OCI-LY1 (cell line): ENCODE measurements around the gene MCTP1.
"Not testable (repeated sequence)": the region's sequence is repeated elsewhere in the genome, so short reads cannot be mapped to it uniquely, and the experiment has no call there.

Experiments used
- H2AFZ ChIP-seq: fragments of 200-600 bp; sonication (generic), shearing (Covaris generic); 2 replicates; pipeline ENCODE4 v1.6.0; 2014; ENCODE audit warnings: antibody characterized with exemption, mild to moderate bottlenecking, low read length
- H3F3A ChIP-seq: fragments of 200-600 bp; sonication (generic), shearing (Covaris generic); 2 replicates; pipeline ENCODE4 v1.6.0; 2014; ENCODE audit warnings: mild to moderate bottlenecking, antibody characterized with exemption, low read length, moderate library complexity; ENCODE audit not compliant: insufficient read depth
- H3K27ac ChIP-seq: fragments of 200-600 bp; sonication (generic); 2 replicates; pipeline ENCODE4 v1.5.1; 2014; ENCODE audit warnings: low read length, mixed run types, mild to moderate bottlenecking, low read depth; ENCODE audit not compliant: poor library complexity, severe bottlenecking
- H3K27me3 ChIP-seq: fragments of 200-600 bp; sonication (generic); 2 replicates; pipeline ENCODE4 v1.6.0; 2014; ENCODE audit warnings: antibody characterized with exemption, mild to moderate bottlenecking, low read length, moderate library complexity; ENCODE audit not compliant: insufficient read depth
- H3K36me3 ChIP-seq: fragments of 200-600 bp; sonication (generic); 2 replicates; pipeline ENCODE4 v1.6.1; 2014; ENCODE audit warnings: mild to moderate bottlenecking, antibody characterized with exemption, low read length, moderate library complexity, mixed read lengths; ENCODE audit not compliant: insufficient read depth
- H3K4me1 ChIP-seq: fragments of 200-600 bp; sonication (generic); 2 replicates; pipeline ENCODE4 v1.5.1; 2014; ENCODE audit warnings: mild to moderate bottlenecking, low read length, moderate library complexity; ENCODE audit not compliant: insufficient read depth, severe bottlenecking
- H3K4me2 ChIP-seq: fragments of 200-600 bp; sonication (generic), shearing (Covaris generic); 2 replicates; pipeline ENCODE4 v1.6.1; 2014; ENCODE audit warnings: low read length
- H3K4me3 ChIP-seq: fragments of 200-600 bp; sonication (generic); 2 replicates; pipeline ENCODE4 v1.5.1; 2014; ENCODE audit warnings: low read length, low read depth, mild to moderate bottlenecking, mixed read lengths; ENCODE audit not compliant: poor library complexity, severe bottlenecking
- H3K79me2 ChIP-seq: fragments of 200-600 bp; shearing (Covaris generic); 2 replicates; pipeline ENCODE4 v1.6.1; 2016; ENCODE audit warnings: mixed run types, low read length, mixed read lengths; ENCODE audit not compliant: insufficient read depth
- H3K9ac ChIP-seq: fragments of 200-600 bp; sonication (generic), shearing (Covaris generic); 2 replicates; pipeline ENCODE4 v1.6.1; 2014; ENCODE audit warnings: mild to moderate bottlenecking, low read length, mixed read lengths
- H3K9me2 ChIP-seq: fragments of 200-600 bp; sonication (generic), shearing (Covaris generic); 2 replicates; pipeline ENCODE4 v1.6.1; 2014; ENCODE audit warnings: low read depth, mild to moderate bottlenecking, low read length, mixed read lengths
- H3K9me3 ChIP-seq: fragments of 200-600 bp; shearing (Covaris generic); 2 replicates; pipeline ENCODE4 v1.6.1; 2014; ENCODE audit warnings: low read length, mixed read lengths
- H4K20me1 ChIP-seq: fragments of 200-600 bp; sonication (generic), shearing (Covaris generic); 2 replicates; pipeline ENCODE4 v1.6.0; 2016; ENCODE audit warnings: mild to moderate bottlenecking, low read length; ENCODE audit not compliant: insufficient read depth
- EZH2 ChIP-seq: fragments of 200-600 bp; sonication (generic), shearing (Covaris generic); IDR thresholded peaks from 2 replicates; pipeline ENCODE4 v1.8.0; 2017; ENCODE audit warnings: borderline replicate concordance, mixed run types, mild to moderate bottlenecking, antibody characterized with exemption, low read length, moderate library complexity, mixed read lengths
- TF ChIP-seq, protein P1 (sequence below): fragments of 200-600 bp; sonication (generic), shearing (Covaris generic); IDR thresholded peaks from 2 replicates; pipeline ENCODE4 v1.5.1; 2017; ENCODE audit warnings: mild to moderate bottlenecking, antibody characterized with exemption, low read length, moderate library complexity, mixed read lengths

MCTP1 gene

GRCh38 chr5:95151694-95152093, 133.2 kb downstream of the MCTP1 start:
- H3K9me2 ChIP-seq: no peaks in the 10 kb centered on the region
- H3K4me1 ChIP-seq: no peaks in the 10 kb centered on the region
- H3K79me2 ChIP-seq: no peaks in the 10 kb centered on the region
- H3K9me3 ChIP-seq: no peaks in the 10 kb centered on the region
- H3K27me3 ChIP-seq: no peaks in the 10 kb centered on the region
- no peak overlapping the region for H2AFZ ChIP-seq
- no peak overlapping the region for H3K4me3 ChIP-seq
- TF ChIP-seq, protein P1, sequence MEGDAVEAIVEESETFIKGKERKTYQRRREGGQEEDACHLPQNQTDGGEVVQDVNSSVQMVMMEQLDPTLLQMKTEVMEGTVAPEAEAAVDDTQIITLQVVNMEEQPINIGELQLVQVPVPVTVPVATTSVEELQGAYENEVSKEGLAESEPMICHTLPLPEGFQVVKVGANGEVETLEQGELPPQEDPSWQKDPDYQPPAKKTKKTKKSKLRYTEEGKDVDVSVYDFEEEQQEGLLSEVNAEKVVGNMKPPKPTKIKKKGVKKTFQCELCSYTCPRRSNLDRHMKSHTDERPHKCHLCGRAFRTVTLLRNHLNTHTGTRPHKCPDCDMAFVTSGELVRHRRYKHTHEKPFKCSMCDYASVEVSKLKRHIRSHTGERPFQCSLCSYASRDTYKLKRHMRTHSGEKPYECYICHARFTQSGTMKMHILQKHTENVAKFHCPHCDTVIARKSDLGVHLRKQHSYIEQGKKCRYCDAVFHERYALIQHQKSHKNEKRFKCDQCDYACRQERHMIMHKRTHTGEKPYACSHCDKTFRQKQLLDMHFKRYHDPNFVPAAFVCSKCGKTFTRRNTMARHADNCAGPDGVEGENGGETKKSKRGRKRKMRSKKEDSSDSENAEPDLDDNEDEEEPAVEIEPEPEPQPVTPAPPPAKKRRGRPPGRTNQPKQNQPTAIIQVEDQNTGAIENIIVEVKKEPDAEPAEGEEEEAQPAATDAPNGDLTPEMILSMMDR: no peak
- TF ChIP-seq EZH2: no peak
- H4K20me1 ChIP-seq: no peaks in the 10 kb centered on the region
- H3F3A ChIP-seq: no peaks in the 10 kb centered on the region
- no peak overlapping the region for H3K4me2 ChIP-seq
- no peaks in the 10 kb centered on the region for H3K36me3 ChIP-seq
- no peak overlapping the region for H3K27ac ChIP-seq
- H3K9ac ChIP-seq: no peak overlapping the region

DNA sequence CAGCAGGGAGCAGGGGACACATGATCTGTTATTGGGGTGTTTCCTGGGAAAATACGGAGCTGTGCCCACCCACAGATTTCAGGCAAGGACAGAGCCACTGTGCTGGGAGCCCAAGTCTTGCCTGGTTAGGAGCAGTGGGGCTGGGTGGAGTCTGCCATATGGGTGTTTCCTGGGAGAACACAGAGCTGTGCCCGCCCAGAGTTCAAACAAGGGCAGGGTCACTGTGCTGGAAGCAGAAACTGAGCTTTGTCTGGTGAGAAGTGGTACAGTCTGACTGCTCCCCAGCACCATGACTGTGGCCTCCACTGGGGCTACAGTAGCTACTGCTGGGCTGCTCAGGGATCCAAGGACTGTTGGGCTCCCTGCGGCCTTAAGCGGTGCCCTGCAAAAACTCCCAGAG, 135.5 kb downstream of the MCTP1 start:
- H3K9ac ChIP-seq: no peak overlapping the region
- H3K27me3 ChIP-seq: no peaks in the 10 kb centered on the region
- no peaks in the 10 kb centered on the region for H3K36me3 ChIP-seq
- H2AFZ ChIP-seq: no peak overlapping the region
- no peak overlapping the region for H3K27ac ChIP-seq
- no peaks in the 10 kb centered on the region for H3K9me3 ChIP-seq
- no peak overlapping the region for H3K4me3 ChIP-seq
- no peak overlapping the region for H3K4me2 ChIP-seq
- no peak for TF ChIP-seq EZH2
- TF ChIP-seq, protein P1: no peak
- no peaks in the 10 kb centered on the region for H3F3A ChIP-seq
- no peaks in the 10 kb centered on the region for H3K79me2 ChIP-seq
- no peaks in the 10 kb centered on the region for H4K20me1 ChIP-seq
- no peaks in the 10 kb centered on the region for H3K9me2 ChIP-seq
- no peaks in the 10 kb centered on the region for H3K4me1 ChIP-seq

- TF ChIP-seq, protein P1: no peak
- TF ChIP-seq EZH2: no peak
- no peaks in the 10 kb centered on the region for H3K9me2 ChIP-seq
- no peak overlapping the region for H3K4me2 ChIP-seq
- no peaks in the 10 kb centered on the region for H3K79me2 ChIP-seq
- no peak overlapping the region for H2AFZ ChIP-seq
- no peaks in the 10 kb centered on the region for H3K36me3 ChIP-seq
- H3K4me1 ChIP-seq: no peaks in the 10 kb centered on the region
- no peaks in the 10 kb centered on the region for H3F3A ChIP-seq
- H3K9ac ChIP-seq: no peak overlapping the region
- no peaks in the 10 kb centered on the region for H4K20me1 ChIP-seq
- no peak overlapping the region for H3K27ac ChIP-seq
- no peak overlapping the region for H3K4me3 ChIP-seq
- no peaks in the 10 kb centered on the region for H3K9me3 ChIP-seq
- H3K27me3 ChIP-seq: no peaks in the 10 kb centered on the region
Measured at GRCh38 chr5:95148453-95148852, 136.4 kb downstream of the MCTP1 start.

GRCh38 chr5:95143858-95144257, 141.0 kb downstream of the MCTP1 start:
- not testable (repeated sequence) for H3K9ac ChIP-seq, H2AFZ ChIP-seq, H3K9me2 ChIP-seq, H3K9me3 ChIP-seq, H4K20me1 ChIP-seq, H3K27ac ChIP-seq, H3K27me3 ChIP-seq, H3K79me2 ChIP-seq, H3K4me1 ChIP-seq, H3K4me2 ChIP-seq, H3K36me3 ChIP-seq, H3K4me3 ChIP-seq, H3F3A ChIP-seq
